CD4-positive, alpha-beta memory T cell (primary cell): ENCODE results near the gene TIAM2. TPM values are rescaled to one million over a fixed set of nuclear protein-coding genes. Genes with fewer than 3 reads are reported as not detected.

ENCODE experiments used
- CTCF ChIA-PET: fragments of 350-600 bp; sonication (Branson Sonifier 250); formaldehyde crosslinking; loops from one replicate; lab custom pipeline; 2021; ENCODE audit warnings: inconsistent platforms; ENCODE audit not compliant: partially characterized antibody; lab: Charles Lee
- POLR2A ChIA-PET: fragments of 350-600 bp; sonication (Branson Sonifier 250); formaldehyde crosslinking; loops from one replicate; lab custom pipeline; 2021; ENCODE audit not compliant: partially characterized antibody; lab: Charles Lee
- DNase-seq, 5 donors: peaks; one replicate each; pipeline versions ENCODE4 v3.0.0 to v3.0.0-alpha.2; 2020 to 2022; ENCODE audit warnings: mixed read lengths in 1 of 5
- H3K27ac ChIP-seq: one replicate; pipeline ENCODE4 v1.7.0; 2013; ENCODE audit warnings: low read depth, low read length
- H3K27me3 ChIP-seq: 2 replicates; pipeline ENCODE4 v1.7.0; 2013; ENCODE audit warnings: mild to moderate bottlenecking, low read length, moderate library complexity; ENCODE audit not compliant: insufficient read depth
- H3K36me3 ChIP-seq: 2 replicates; pipeline ENCODE4 v1.7.0; 2013; ENCODE audit warnings: mild to moderate bottlenecking, low read length, moderate library complexity; ENCODE audit not compliant: insufficient read depth
- H3K4me1 ChIP-seq: 2 replicates; pipeline ENCODE4 v1.7.0; 2013; ENCODE audit warnings: mild to moderate bottlenecking, low read length, moderate library complexity; ENCODE audit not compliant: insufficient read depth
- H3K4me3 ChIP-seq, 2 donors: one replicate each; pipeline ENCODE4 v1.7.0; 2013; ENCODE audit warnings: low read length in 2 of 2, mild to moderate bottlenecking in 1 of 2
- H3K9me3 ChIP-seq, 2 donors: one replicate each; pipeline ENCODE4 v1.7.0; 2013; ENCODE audit warnings: low read length in 2 of 2, control low read depth in 1 of 2; ENCODE audit not compliant: control insufficient read depth in 1 of 2
- H3K27ac Mint-ChIP-seq, 7 donors: one replicate each; pipeline ENCODE4 v1.8.0; 2020 to 2021; ENCODE audit warnings: mixed read lengths in 7 of 7, mild to moderate bottlenecking in 6 of 7, inconsistent platforms in 3 of 7, moderate library complexity in 3 of 7
- H3K27me3 Mint-ChIP-seq, 2 donors: one replicate each; pipeline ENCODE4 v1.8.0; 2020 to 2021; ENCODE audit warnings: mixed read lengths in 2 of 2
- H3K36me3 Mint-ChIP-seq, 2 donors: one replicate each; pipeline ENCODE4 v1.8.0; 2020 to 2021; ENCODE audit warnings: mixed read lengths in 2 of 2, inconsistent platforms in 1 of 2, mild to moderate bottlenecking in 1 of 2
- H3K4me1 Mint-ChIP-seq, 4 donors: one replicate each; pipeline ENCODE4 v1.8.0; 2020 to 2021; ENCODE audit warnings: mixed read lengths in 4 of 4, mild to moderate bottlenecking in 1 of 4
- H3K4me3 Mint-ChIP-seq, 8 donors: one replicate each; pipeline ENCODE4 v1.8.0; 2020 to 2021; ENCODE audit warnings: mixed read lengths in 8 of 8, mild to moderate bottlenecking in 7 of 8, moderate library complexity in 6 of 8, inconsistent platforms in 3 of 8
- H3K9me3 Mint-ChIP-seq, 8 donors: one replicate each; pipeline ENCODE4 v1.8.0; 2020 to 2021; ENCODE audit warnings: mixed read lengths in 8 of 8, mild to moderate bottlenecking in 5 of 8, inconsistent platforms in 3 of 8, moderate library complexity in 1 of 8
- intact Hi-C: fragments of 100-400 bp; cut with micrococcal nuclease; formaldehyde crosslinking; loops from one replicate; pipeline ENCODE4 v1.15.1; 2023
- polyA plus RNA-seq, 2 donors: library from polyadenylated mRNA; unstranded; fragments of 300-500 nt; fragmentation: Illumina TruSeq; gene quantifications; one replicate each; pipeline ENCODE4 v1.2.3, GENCODE V29; 2021
- total RNA-seq, 2 experiments: library from RNA; stranded (reverse); gene quantifications; one replicate each; pipeline ENCODE4 v1.2.3, GENCODE V29; 2021

TIAM2 gene
- total and polyA plus RNA-seq, 4 experiments from 2014 or later, result 0.15 to 11.1 (median 5.8) TPM

DNA sequence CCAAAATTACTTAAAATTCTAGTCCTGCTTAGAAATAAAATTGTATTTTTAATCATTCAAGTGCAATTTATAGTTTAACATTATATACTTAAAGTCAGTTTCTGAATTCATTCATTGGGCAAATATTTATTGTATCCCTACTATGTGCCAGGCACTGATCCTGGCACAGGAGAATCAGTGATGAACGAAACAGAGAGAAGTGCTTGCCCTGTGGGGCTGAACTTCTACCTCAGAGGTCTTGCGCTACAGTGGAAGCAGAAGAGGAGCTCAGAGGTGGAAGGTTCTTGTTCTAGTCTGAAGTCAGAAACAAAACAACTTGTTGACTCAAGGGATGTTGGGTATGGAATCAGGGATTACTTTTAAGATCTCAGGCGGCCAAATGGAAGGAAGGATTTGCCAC, 274.6 kb downstream of the TIAM2 start:
- Histone ChIP-seq H3K4me3 (no peak overlapping the region), H3K36me3 (peaks cover 9% of the 10 kb centered on the region), H3K9me3 (no peaks in the 10 kb centered on the region), H3K27ac (no peak overlapping the region), H3K4me1 (peaks cover 4% of the 10 kb centered on the region), H3K27me3 (no peaks in the 10 kb centered on the region)
- no peaks in the 10 kb centered on the region for H3K27me3 Mint-ChIP-seq
- CTCF ChIA-PET, result interaction anchor here (1.1 to 4.4 kb wide), 4 partner anchors 11 to 91 kb away, joined by 3 to 21 read pairs (median 6); no protein-coding TSS in a partner anchor
- H3K36me3 Mint-ChIP-seq, result peaks cover 28 to 37% of the 10 kb centered on the region in 2 donors
- POLR2A ChIA-PET, result no interaction called here
- peaks cover 6 to 21% (median 11%) of the 10 kb centered on the region in 4 donors for H3K4me1 Mint-ChIP-seq
- intact Hi-C loops, result no loop called here
- no peak overlapping the region for H3K27ac Mint-ChIP-seq
- H3K9me3 Mint-ChIP-seq, result no peaks in the 10 kb centered on the region
- no peak overlapping the region for H3K4me3 Mint-ChIP-seq
- DNase-seq, result no peak

DNA sequence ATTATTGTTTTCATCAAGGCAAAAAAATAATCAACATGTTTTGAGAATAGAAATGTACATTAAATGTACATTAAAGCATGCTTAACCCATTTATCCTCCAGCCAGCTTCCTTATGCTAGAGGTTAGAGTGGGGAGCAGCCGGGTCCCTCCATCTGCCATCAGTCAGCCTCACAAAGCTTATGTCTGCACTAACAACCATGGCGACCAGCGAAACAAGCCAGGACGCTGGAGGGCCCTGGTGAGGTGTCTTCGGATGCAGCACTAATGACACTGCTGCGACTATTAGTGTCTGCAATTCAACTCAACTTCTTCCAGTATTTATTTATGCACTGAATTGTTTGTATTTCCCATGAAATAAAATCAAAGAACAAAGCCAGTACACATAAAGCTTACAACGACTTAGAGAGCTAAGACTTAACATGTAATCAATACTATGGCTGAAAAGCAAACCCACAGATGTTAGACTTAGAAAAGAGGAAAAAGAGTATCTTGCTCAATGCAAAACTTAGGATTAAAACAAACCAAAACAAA, 275.5 kb downstream of the TIAM2 start:
- intact Hi-C loops, result no loop called here
- Mint-ChIP-seq H3K9me3 (no peaks in the 10 kb centered on the region), H3K4me1 (peaks cover 6 to 21% (median 12%) of the 10 kb centered on the region in 4 donors), H3K27ac (no peak overlapping the region), H3K36me3 (peaks cover 28 to 35% of the 10 kb centered on the region in 2 donors), H3K27me3 (no peaks in the 10 kb centered on the region), H3K4me3 (no peak overlapping the region)
- Histone ChIP-seq H3K27me3 (no peaks in the 10 kb centered on the region), H3K36me3 (peaks cover 7% of the 10 kb centered on the region), H3K4me1 (peaks cover 4% of the 10 kb centered on the region), H3K4me3 (no peak overlapping the region), H3K9me3 (no peaks in the 10 kb centered on the region), H3K27ac (no peak overlapping the region)
- ChIA-PET POLR2A (no interaction called here), CTCF (interaction anchor here (1.1 to 4.4 kb wide), 4 partner anchors 9 to 92 kb away, joined by 3 to 21 read pairs (median 6); no protein-coding TSS in a partner anchor)
- DNase-seq, result no peak

DNA sequence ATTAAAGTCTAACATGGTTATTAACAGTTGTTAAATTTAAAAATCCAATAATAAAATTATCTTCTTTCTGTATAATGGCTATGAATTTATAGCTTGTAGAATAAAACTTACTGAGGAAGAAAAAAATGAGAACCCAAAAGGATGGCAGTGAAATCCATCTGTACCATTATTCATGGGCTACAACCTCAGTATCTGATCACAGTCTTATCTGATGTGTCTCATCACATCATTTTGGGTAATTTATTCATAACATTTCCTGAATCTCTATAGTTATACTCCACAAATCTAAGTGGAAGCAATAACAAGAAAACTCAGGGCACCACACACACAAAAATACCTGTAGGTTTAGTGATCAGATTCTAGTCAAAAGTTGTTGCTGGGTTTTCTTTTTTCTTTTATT, 276.0 kb downstream of the TIAM2 start:
- Histone ChIP-seq H3K27ac (no peak overlapping the region), H3K36me3 (peaks cover 7% of the 10 kb centered on the region), H3K4me1 (peaks cover 4% of the 10 kb centered on the region), H3K27me3 (no peaks in the 10 kb centered on the region), H3K4me3 (no peak overlapping the region), H3K9me3 (no peaks in the 10 kb centered on the region)
- peaks cover 25 to 36% of the 10 kb centered on the region in 2 donors for H3K36me3 Mint-ChIP-seq
- POLR2A ChIA-PET, result no interaction called here
- no peak for DNase-seq
- H3K27ac Mint-ChIP-seq, result no peak overlapping the region
- no peak overlapping the region for H3K4me3 Mint-ChIP-seq
- intact Hi-C loops, result no loop called here
- no peaks in the 10 kb centered on the region for H3K27me3 Mint-ChIP-seq
- CTCF ChIA-PET, result interaction anchor here (1.3 to 4.4 kb wide), 3 partner anchors 10 to 93 kb away, joined by 4 to 21 read pairs (median 8); no protein-coding TSS in a partner anchor
- peaks cover 6 to 26% (median 12%) of the 10 kb centered on the region in 4 donors for H3K4me1 Mint-ChIP-seq
- no peaks in the 10 kb centered on the region for H3K9me3 Mint-ChIP-seq

GRCh38 chr6:155272353-155273232, 277.5 kb downstream of the TIAM2 start:
- peaks cover 24 to 40% of the 10 kb centered on the region in 2 donors for H3K36me3 Mint-ChIP-seq
- intact Hi-C loops, result no loop called here
- H3K36me3 ChIP-seq, result peaks cover 7% of the 10 kb centered on the region
- H3K4me1 Mint-ChIP-seq, result peaks cover 10 to 26% (median 13%) of the 10 kb centered on the region in 4 donors
- H3K27me3 ChIP-seq, result no peaks in the 10 kb centered on the region
- H3K27me3 Mint-ChIP-seq, result no peaks in the 10 kb centered on the region
- no peak overlapping the region for H3K27ac ChIP-seq
- no peaks in the 10 kb centered on the region for H3K9me3 Mint-ChIP-seq
- no peak overlapping the region for H3K4me3 ChIP-seq
- DNase-seq, result no peak
- no peaks in the 10 kb centered on the region for H3K9me3 ChIP-seq
- peaks cover 4% of the 10 kb centered on the region for H3K4me1 ChIP-seq
- H3K27ac Mint-ChIP-seq, result peak overlapping the region in 2 of 7 donors; percentile 1 to 46
- ChIA-PET CTCF (interaction anchor here (1.3 to 1.4 kb wide), 2 partner anchors 15 to 94 kb away, joined by 4 read pairs; no protein-coding TSS in a partner anchor), POLR2A (no interaction called here)
- H3K4me3 Mint-ChIP-seq, result no peak overlapping the region

DNA sequence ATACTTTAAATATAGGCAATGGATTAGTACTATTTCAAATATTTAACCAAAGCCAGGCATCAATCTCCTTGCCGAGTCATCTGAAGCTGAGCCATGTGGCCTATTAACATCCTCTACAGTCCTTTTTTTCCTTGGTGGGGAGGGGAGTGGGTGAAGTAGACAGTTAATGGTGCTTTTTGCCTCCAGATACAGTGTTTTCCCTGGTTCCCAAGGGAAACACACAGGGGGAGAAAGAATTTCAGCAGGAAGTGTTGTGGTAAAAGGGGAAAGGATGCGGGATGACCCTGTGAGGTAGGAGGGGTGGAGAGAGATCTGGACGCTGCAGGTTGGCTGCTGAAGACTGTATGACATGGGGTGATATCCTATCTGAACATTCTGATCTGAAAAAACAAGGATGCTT, 278.3 kb downstream of the TIAM2 start:
- Histone ChIP-seq H3K36me3 (peaks cover 7% of the 10 kb centered on the region), H3K4me1 (peaks cover under 1% of the 10 kb centered on the region), H3K4me3 (no peak overlapping the region), H3K27me3 (no peaks in the 10 kb centered on the region), H3K27ac (no peak overlapping the region), H3K9me3 (no peaks in the 10 kb centered on the region)
- H3K27me3 Mint-ChIP-seq, result no peaks in the 10 kb centered on the region
- no peak for DNase-seq
- peak overlapping the region in 2 of 7 donors; percentile 2 to 20 for H3K27ac Mint-ChIP-seq
- CTCF ChIA-PET, result interaction anchor here (1.4 kb wide), 1 partner anchor 95 kb away, joined by 4 read pairs; no protein-coding TSS in a partner anchor
- no peak overlapping the region for H3K4me3 Mint-ChIP-seq
- H3K4me1 Mint-ChIP-seq, result peaks cover 8 to 20% (median 12%) of the 10 kb centered on the region in 4 donors
- H3K36me3 Mint-ChIP-seq, result peaks cover 20 to 43% of the 10 kb centered on the region in 2 donors
- intact Hi-C loops, result no loop called here
- no peaks in the 10 kb centered on the region for H3K9me3 Mint-ChIP-seq
- POLR2A ChIA-PET, result interaction anchor here (0.6 kb wide), 1 partner anchor 442 kb away, joined by 3 read pairs; no protein-coding TSS in a partner anchor

DNA sequence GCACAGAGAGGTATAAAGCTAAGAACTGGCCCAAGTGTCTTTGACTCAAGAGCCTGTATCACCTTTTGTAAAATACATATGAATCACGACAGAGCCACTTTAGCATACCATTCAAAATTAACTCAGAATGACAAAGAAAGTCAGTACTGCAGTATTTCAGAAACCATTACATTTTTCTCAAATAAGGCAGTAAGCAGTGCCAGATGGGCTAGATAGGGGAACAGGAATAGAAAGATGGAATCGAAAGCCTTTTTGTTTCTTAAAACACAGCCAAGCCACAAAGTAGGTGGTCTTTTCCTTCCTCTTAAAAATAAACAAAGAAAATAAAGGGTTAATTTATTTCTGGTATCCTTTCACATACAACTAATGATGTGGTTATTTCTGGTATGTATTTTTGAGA, 279.0 kb downstream of the TIAM2 start:
- no peak for DNase-seq
- peaks cover 7% of the 10 kb centered on the region for H3K36me3 ChIP-seq
- Mint-ChIP-seq H3K4me1 (peaks cover 8 to 20% (median 12%) of the 10 kb centered on the region in 4 donors), H3K27ac (no peak overlapping the region), H3K27me3 (no peaks in the 10 kb centered on the region), H3K36me3 (peaks cover 27 to 50% of the 10 kb centered on the region in 2 donors), H3K4me3 (no peak overlapping the region), H3K9me3 (no peaks in the 10 kb centered on the region)
- ChIA-PET CTCF (interaction anchor here (1.4 kb wide), 1 partner anchor 96 kb away, joined by 4 read pairs; no protein-coding TSS in a partner anchor), POLR2A (interaction anchor here (0.6 kb wide), 1 partner anchor 443 kb away, joined by 3 read pairs; no protein-coding TSS in a partner anchor)
- no peak overlapping the region for H3K27ac ChIP-seq
- intact Hi-C loops, result no loop called here
- no peak overlapping the region for H3K4me3 ChIP-seq
- no peaks in the 10 kb centered on the region for H3K4me1 ChIP-seq
- H3K27me3 ChIP-seq, result no peaks in the 10 kb centered on the region
- no peaks in the 10 kb centered on the region for H3K9me3 ChIP-seq

DNA sequence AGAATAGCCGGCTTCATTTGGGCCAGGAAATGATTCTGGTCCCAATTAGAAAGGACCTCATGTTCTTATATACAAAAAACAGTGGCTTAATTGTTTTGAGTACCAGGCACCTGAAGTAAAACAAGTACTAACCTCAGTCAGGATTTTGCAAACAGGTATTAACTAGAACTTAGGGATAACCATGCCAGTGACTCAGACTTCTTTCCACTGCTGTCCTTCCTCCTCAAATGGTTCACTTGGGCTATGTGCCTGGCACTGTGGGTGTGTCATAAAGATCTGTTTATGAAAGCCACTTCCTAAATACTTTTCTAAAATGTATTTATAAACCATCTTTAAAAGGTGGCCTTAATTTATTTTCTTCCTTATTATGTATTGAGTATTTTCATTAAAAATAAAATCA, 279.4 kb downstream of the TIAM2 start:
- no peak for DNase-seq
- peaks cover 7% of the 10 kb centered on the region for H3K36me3 ChIP-seq
- H3K4me3 ChIP-seq, result no peak overlapping the region
- ChIA-PET POLR2A (no interaction called here), CTCF (no interaction called here)
- no peaks in the 10 kb centered on the region for H3K27me3 ChIP-seq
- intact Hi-C loops, result no loop called here
- Mint-ChIP-seq H3K36me3 (peaks cover 31 to 53% of the 10 kb centered on the region in 2 donors), H3K9me3 (no peaks in the 10 kb centered on the region), H3K27me3 (no peaks in the 10 kb centered on the region), H3K4me1 (peaks cover 8 to 20% (median 13%) of the 10 kb centered on the region in 4 donors), H3K4me3 (no peak overlapping the region), H3K27ac (no peak overlapping the region)
- no peaks in the 10 kb centered on the region for H3K4me1 ChIP-seq
- H3K9me3 ChIP-seq, result no peaks in the 10 kb centered on the region
- no peak overlapping the region for H3K27ac ChIP-seq
